ENCODE results near the gene ITGB2. TPM values are rescaled to one million over a fixed set of nuclear protein-coding genes. Genes with fewer than 3 reads are reported as not detected.
"Not testable (repeated sequence)": the region's sequence is repeated elsewhere in the genome, so short reads cannot be mapped to it uniquely, and the experiment has no call there.

ITGB2 gene
- total RNA-seq, 1 donor from 2014 or later = 35.7 TPM

DNA sequence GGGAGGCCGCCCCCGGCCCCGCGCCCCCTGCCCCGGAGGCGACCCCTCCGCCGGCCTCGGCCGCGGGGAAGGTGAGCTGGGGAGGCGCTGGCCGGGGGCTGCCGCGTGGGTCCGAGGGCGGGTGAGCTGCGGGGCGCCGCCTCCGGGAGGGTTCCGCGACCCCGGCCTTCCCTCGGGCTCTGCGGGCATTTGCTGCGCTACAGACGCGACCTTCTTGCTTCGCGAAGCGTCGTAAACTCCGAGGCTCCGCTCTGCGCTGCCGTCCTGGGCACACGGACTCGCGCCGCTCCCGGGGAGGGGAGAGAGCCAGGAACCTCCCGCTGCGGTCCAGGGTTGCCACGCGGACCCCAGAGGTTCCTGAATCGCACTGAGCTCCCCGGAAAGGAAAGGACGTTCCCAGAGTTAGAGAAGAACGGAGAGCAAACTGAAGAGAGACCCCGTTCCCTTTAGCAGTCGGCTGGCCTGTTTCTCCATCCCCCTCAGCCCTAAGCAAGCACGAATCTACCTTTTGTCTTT is 19.5 kb upstream of the ITGB2 start:
- no peak for DNase-seq (ENCODE audit: low spot score)

DNA sequence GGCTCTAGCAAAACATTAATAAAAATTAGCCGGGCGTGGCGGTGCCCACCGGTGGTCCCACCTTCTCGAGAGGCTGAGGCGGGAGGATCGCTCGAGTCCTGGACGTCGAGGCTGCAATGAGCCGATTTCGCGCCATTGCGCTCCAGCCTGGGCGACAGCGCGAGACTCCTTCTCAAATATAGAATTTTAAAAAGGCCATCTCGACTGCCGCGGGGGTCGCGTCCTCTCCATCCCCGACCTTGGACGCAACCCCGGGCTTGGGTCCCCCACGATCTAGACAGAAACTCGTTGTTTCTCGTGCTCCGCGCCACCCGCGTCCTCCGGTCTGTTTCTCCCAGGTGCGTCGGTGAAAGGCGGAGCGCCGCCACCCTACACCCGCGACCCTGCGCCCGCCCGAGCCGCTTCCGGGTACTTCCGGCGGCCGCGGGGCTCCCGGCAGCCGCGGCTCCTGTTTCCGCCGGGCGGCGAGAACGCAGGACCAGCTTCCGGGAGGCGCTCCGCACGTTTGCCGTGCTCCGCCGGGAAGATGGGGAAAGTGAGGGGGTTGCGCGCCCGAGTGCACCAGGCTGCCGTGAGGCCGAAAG is 18.9 kb upstream of the ITGB2 start, which contains the start of gene SLX9:
TSS of gene SLX9 (plus strand) at position 498 of the 584 bp plus-strand sequence. CDS start at position 527, 29 bp downstream.
- peak; percentile 78 for DNase-seq (ENCODE audit: low spot score)

DNA sequence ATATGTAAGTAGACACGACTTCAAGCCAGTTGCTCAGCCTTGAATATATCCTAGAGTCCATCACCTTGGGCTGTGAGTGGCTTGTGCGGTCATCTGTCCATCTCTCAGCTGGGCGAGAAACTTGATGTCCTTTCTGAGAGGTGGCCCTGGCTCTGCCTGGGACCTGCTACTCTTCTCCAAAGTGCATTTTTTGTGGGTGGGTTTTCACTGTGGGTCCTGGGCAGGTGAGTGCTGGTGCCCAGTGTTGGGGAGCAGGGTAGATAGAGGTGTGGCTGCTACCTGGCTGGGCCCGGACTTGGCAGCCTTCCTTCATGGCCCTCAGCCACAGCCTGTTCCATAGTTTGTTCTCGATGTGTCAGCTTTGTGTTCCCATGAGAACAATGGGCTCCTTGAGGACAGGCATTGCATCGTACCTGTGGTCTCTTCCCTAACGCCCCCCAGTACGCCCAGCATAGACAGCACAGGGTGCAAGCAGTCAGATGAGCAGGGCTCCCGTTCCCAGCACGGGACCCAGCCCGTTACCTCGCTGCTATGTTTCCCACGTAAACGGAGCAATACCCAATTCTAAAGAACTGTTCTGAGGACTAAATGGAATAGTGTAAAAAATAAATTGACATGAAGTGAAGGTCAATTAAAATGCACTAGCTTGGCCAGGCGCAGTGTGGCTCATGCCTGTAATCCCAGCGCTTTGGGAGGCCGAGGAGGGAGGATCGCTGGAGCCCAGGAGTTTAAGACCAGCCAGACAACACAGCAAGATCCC is 18.3 kb upstream of the ITGB2 start:
- DNase-seq (ENCODE audit: low spot score) = no peak

DNA sequence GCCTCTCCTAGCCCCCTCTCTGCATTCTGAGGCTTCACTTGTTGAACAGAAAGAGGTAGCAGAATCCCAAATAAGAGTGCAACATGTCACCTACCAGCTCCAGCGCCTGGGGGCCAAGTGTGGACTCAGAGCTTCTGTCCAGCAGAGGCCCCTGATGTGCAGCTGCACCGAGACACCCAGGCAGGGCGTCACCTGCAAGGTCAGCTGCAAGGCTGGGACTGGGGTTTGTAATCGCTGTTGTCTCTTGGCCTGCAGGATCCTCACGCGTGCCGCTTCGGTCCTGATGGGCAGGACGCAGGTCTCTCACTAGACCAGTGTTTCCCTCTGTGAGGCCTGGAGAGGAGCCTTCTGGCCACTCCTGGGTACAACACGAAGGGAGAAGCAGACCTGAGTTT is 14.8 kb upstream of the ITGB2 start:
- no peak for DNase-seq (ENCODE audit: low spot score)

DNA sequence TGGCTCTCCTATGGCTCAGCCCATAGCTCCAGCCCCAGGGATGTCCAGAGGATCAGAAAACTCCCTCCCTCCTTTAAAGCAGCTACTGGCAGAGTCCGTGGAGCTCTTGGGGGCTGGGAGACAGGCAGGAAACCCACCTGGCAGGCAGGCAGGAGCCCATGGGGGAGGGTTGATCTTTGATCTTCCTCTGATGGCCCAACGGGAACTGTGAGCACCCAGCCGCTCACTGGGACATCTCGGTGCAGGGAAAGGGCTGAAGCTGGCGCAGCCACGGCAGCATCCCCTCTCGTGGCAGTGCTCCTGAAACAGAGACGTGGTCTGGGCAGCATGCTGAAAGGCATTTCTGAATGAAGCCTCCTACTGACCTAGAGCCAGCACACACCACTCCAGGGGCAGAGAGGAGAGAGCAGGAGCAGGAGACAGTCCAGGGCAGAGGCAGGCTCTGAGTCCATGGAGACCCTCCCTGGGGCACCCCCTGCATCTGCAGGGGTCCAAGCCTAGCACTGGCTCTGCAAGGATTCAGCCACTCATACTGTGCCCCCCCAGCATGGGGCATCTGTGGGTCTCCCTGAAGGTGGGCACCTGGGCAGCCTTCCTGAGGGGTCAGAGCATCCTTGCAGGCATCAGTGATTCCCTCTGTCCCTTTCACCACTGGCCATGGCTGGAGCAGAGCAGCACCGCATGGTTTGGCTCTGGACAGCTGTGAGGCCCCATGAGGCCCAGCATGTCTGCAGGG is 14.3 kb upstream of the ITGB2 start:
- DNase-seq (ENCODE audit: low spot score) = no peak

DNA sequence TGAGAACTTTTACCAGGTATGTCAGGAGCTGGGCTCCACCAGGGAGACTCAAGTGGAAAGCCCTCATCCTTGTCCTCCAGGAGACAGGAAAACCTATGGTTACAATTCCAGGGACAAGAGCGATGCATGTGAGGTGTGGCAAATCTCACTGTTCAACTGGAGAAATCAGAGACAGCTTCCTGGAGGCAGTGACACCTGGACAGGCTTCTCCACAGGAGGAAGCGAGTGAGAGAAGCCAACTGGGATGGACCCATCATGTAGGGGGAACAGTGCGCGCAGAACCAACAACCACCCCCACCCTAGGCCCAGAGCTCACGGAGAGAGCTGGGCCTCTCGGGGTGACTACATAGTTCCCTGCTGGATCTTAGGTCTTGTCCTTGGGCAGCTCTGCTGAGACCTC is 13.6 kb upstream of the ITGB2 start:
- DNase-seq (ENCODE audit: low spot score) = no peak

DNA sequence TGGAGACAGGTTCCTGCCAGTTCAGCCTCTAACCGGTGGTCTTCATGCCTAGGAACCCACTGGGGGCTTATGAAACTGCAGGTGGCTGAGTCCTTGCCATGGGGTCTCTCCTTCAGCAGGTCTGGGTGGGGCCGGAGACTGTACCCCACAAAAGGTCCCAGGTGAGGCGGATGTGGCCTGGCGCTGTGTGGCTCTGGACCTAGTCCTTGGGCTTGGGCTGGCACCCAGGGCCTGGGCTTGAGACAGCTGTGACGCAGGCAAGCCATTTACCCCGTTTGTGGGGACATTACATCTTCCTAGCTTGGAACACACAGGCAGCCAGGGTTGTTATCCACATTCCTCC is 13.2 kb upstream of the ITGB2 start:
- DNase-seq (ENCODE audit: low spot score) = no peak

DNA sequence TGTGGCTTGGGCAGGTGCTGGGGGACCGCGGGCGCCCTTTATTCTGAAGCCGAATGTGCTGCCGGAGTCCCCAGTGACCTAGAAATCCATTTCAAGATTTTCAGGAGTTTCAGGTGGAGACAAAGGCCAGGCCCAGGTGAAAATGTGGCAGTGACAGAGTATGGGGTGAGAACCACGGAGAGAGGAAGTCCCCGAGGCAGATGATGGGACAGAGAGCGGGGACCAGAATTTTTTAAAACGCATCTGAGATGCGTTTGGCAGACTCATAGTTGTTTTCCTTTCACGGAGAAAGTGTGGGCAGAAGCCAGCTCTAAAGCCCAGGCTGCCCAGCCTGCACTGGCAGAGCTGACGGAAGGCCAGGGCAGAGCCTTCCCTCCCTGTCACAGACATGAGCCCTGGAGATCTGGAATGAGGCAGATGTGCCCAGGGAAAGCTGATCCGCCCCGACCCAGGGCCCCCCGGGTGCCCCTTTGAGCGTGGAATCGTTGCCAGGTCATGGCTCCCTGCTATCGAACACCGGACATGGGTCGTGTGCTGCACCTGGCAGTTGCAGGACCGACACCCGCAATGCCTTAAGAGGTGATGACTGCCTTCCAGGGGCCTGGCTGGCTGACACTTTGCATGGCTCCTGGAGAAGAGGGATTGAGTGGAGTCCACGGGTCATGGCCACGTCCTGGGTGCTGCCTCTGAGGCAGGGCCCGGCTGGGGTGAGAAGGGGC is 12.7 kb upstream of the ITGB2 start:
- DNase-seq (ENCODE audit: low spot score) = no peak

DNA sequence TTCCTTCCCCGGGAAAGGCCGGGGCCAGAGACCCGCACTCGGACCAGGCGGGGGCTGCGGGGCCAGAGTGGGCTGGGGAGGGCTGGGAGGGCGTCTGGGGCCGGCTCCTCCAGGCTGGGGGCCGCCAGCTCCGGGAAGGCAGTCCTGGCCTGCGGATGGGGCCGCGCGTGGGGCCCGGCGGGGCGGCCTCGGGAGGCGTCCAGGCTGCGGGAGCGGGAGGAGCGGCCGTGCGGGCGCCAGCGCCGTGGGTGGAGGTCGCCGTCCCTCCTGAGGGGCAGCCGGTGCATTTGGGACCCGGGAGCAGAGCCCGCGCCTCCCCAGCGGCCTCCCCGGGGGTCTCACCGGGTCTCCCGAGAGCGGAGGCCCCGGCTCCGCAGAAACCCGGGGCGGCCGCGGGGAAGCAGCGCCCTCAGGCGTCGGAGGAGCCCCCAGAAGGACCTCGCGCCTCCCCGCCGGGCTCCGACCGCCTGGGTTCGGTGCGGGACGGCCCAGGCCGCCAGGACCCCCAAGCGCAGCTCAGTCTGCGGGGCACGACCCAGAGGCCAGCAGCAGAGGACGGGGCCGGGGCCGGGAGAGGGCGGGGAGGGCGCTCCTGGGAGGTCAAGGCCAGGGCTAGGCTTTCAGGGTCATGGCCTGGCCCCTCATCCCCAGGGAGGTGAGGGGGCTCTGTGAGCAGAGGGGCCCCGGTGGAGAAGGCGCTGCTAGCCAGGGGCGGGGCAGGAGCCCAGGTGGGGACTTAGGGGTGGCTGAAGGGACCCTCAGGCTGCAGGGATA is 11.9 kb upstream of the ITGB2 start:
- no peak for DNase-seq (ENCODE audit: low spot score)

DNA sequence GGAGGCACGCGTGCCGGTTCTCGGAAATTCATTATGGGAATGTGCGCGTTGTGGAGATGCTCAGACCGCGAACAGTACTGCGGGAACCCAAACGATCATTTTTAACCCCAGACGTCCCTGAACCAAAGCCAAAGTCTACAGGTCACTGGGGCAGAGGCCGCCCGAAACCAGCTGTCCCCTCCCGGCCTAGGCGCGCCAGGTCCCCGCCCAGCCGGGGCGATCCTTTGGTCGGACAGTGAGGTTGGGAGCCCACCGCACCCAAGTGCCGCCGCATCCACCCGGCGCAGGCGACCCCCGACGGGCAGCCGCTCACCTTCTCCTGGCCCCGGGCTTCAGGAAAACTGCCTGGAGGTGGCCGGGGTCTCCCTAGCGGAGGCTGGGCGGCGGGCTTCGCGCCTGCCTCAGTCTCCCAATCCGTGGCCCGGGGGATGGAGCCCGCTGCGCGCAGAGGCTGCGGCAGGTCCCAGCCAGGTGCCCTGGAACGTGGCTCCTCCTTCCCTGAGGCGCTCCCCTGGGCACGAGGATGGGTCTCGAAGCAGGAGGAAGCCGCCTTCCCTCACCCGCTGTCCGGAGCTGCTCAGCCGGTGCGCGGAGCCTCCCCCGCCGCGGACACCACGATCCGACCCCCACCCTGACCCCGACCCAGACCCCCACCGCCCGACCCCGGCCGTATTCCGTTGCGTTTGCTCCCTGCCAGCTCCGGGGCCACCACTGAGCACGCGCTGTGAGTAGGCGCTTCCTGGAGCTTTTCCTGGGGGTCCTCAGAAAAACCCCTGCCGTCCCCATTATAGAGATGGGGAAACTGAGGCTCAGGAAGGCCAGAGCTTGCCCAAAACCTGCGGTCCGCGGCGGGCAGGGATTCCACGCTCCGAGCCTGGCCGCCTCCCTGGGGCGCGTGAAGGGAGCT is 11.1 kb upstream of the ITGB2 start:
- DNase-seq (ENCODE audit: low spot score) = no peak

DNA sequence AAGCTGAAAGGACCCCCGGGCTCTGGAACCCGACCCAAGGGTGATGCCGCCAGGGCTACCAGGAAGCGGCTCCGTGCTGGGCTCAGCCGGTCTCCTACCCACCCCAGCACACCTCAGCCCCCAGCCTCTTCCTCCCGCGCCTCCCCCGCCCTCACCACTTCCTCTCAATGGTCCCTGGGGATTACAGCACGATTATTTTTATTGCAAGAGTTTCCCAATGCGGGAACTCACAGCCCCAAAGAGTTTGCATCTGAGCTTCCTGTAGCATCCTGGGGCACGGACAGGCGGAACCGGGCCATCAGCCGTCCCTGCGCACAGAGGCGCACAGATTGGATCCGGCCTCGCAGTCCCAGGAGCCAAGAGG is 10.4 kb upstream of the ITGB2 start:
- no peak for DNase-seq (ENCODE audit: low spot score)

DNA sequence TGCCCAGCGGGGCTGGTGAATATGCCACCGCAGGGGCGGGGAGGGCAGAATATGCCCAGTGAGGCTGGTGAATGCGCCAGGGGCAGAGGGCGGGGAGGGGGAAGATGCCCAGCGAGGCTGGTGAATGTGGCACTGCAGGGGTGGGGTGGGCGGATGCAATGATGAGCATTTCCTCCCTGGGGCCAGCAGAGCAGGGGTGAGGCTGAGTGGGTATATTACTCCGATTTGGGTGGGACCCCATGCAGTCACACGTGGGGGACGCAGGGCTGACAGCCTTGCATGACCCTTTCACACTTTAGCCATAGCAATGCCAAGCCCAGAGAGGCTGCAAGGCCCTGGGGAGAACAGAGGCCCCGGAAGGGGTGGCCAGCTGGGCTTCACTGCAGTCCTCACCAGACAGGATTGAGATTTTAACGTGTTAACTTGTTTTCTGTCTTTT is 9.9 kb upstream of the ITGB2 start:
- no peak for DNase-seq (ENCODE audit: low spot score)

DNA sequence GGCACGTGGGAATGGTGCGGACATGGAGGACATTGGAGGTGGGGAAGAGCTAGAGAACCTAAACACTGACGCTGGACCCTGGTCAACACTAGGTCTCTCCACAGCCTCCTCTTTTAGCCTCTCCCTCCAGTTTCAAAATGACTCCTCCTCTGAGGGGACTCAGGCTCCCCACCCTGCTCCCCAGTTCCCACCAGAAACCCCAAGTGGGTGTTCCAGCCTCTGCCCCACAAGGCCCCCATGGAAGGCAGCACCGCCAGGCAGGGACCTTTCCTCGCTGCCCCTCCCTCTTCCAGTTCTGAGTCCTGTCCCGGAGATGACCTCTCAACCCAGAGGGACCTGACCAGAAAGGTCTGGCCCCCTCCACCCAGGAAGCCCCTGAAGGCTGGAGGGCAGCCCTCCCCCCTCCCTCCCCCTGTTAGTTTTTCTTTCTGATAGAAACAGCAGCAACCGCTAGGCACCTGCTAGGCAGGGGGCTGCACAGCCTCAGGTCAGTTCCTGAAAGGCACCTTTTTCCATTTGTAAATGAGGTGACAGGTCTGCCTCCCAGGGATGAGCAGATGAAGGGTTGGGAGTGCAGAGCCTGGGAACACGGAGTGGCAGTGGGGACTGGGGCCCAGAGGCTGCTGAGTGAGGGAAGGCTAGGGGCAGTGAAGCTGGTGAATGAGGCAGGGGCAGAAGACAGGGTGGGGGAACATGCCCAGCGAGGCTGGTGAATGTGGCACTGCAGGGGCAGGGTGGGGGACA is 9.3 kb upstream of the ITGB2 start:
- no peak for DNase-seq (ENCODE audit: low spot score)

DNA sequence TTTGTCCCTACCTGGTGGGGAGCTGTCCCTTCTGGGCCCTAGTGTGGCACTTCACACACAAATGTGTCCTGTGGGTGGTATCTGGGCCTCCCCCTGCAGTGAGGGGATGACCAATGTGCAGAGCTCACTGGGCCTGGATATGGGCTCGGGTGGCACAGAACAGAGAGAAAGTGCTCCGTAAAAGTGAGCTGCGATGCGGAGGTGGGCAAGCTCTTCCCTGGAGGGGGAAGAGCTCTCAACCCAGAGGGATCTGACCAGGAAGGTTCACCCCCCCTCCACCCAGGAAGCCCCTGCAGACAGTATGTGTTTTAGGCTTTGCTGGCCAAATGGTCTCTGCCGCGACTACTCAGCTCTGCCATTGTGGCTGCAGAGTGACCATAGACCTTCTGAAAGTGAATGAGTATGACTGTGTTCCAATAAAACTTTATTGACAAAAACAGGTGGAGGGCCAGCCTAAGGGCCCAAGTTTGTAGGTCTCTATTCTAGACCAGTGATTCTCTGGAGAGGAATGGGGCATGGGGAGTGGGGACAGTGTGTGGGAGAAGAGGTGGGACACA is 8.6 kb upstream of the ITGB2 start:
- no peak for DNase-seq (ENCODE audit: low spot score)

DNA sequence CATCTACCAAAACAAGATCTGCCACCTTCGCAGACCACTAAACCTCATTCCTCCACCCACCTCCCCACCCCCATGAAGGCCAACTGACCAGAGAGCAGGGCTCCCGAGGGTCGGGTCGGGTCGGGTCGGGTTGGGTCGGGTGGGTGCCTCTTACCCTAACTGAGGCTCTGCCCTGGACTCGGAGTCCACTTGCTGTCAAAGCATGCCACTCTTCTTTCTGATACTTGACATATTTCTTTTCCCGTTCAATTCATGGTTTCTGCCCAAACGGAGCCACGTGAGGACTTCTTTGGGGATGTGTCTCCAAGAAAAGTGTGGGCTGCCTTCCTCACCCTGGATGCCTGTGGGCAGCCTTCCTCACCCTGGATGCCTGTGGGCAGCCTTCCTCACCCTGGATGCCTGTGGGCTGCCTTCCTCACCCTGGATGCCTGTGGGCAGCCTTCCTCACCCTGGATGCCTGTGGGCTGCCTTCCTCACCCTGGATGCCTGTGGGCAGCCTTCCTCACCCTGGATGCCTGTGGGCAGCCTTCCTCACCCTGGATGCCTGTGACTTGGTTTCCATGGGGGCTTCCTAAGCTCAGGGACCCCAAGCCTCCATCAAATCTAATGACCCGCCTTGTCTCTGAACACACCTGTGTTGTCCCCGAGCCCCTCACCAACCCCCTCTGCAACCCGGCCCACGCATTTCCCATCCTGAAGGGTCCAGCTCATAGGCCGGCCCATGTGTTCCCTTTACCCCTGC is 8.0 kb upstream of the ITGB2 start:
- not testable (repeated sequence) for DNase-seq (ENCODE audit: low spot score)

DNA sequence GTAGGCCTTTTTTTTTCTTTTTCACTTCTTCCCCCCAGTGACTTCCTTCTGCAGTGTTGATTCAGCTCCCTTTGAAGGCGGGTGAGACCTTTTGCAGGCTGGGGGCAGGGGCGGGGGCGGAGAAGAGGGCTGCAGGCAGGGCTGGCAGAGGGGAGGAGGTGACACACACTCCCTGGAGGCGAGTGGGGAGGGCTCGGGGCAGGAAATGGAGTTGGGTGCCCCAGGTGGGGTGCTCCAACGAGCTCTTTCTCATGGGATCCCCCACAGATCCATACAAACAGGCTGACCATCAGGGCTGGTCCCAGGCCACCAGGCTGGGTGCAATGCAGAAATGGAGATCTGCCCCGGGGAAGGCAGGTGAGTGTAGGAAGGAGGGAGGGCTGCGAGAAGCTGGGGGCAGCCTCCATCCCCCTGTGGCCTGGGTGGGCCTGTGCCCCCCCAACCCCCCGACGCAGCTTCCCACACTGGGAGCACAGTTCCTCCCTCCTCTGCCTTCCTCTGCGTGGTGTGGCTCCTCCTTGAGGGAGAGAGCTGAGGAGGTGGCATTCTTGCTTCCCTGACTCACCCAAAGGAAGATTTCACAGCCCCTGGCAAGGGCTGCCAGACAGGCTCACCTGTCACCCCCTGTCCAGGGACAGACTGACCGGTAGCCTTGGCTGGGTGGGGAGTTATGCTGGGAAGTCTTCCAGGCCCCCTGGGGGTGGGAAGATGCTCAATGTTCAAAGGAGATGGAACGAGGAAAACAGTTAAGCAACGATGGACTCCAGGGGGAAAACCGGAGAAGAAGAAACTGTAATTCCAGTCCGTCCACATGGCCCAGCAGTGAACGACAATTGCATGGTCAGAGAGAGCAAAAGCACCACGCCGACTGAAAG is 7.1 kb upstream of the ITGB2 start:
- no peak for DNase-seq (ENCODE audit: low spot score)

DNA sequence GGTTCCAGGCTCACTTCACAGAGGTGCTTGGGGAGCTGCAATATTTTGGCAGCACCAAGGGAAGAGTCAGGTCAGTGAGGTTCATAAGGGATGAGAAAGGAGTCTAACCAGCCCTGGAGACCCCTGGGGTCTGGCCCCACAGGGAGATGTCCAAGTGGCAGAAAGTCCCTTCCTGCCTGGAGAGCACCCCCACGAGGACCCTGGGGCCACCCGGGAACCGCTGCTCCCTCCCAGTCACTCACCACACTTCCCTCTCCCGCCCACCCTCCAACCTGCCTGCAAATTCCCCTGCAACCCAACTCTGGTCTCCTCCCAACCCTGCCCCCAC is 6.5 kb upstream of the ITGB2 start:
- no peak for DNase-seq (ENCODE audit: low spot score)

All from ureter (tissue), 1 donor.